Lower leg skin (tissue), 4 donors: Measurements from ENCODE around the gene C1orf116. TPM values are rescaled to one million over a fixed set of nuclear protein-coding genes. Genes with fewer than 3 reads are reported as not detected.

ENCODE experiments used
- DNase-seq, 2 donors: peaks; one replicate each; pipeline ENCODE4 v3.0.0-alpha.2; 2019; ENCODE audit warnings: low spot score in 2 of 2
- H3K4me3 ChIP-seq: fragments of 200-600 bp; sonication (generic); 2 replicates; pipeline ENCODE4 v1.5.1; 2017; ENCODE audit warnings: mild to moderate bottlenecking, low read depth; ENCODE audit not compliant: poor library complexity, severe bottlenecking
- POLR2A ChIP-seq, 2 donors: fragments of 450-650 bp; IDR thresholded peaks; one replicate each; pipeline ENCODE4 v1.6.1; 2016 to 2017; ENCODE audit warnings: antibody characterized with exemption in 2 of 2, mild to moderate bottlenecking in 1 of 2, moderate library complexity in 1 of 2
- WGBS, 2 donors: methylation state at CpG; one replicate each; pipeline ENCODE4 v1.1.5; 2018; 5-methylcytosine and 5-hydroxymethylcytosine counted together
- intact Hi-C: fragments of 100-400 bp; cut with DNase I; formaldehyde crosslinking; loops from one replicate; pipeline ENCODE4 v1.15.0; 2023; ENCODE audit warnings: low total_unique reads
- total RNA-seq, 4 donors: library from RNA; depleted of rRNA; stranded (reverse); fragments of >200 nt; gene quantifications; one replicate each; pipeline ENCODE4 v1.1.0, GENCODE V29; 2016
- TF ChIP-seq, protein P1 (sequence below), 3 donors: fragments of 450-650 bp; IDR thresholded peaks; one replicate each; pipeline ENCODE4 v1.5.1; 2016; ENCODE audit warnings: antibody characterized with exemption in 3 of 3, mild to moderate bottlenecking in 3 of 3, moderate library complexity in 2 of 3

C1orf116 gene
- total RNA-seq, 4 donors from 2014 or later = 81.5 to 137 (median 110) TPM

DNA sequence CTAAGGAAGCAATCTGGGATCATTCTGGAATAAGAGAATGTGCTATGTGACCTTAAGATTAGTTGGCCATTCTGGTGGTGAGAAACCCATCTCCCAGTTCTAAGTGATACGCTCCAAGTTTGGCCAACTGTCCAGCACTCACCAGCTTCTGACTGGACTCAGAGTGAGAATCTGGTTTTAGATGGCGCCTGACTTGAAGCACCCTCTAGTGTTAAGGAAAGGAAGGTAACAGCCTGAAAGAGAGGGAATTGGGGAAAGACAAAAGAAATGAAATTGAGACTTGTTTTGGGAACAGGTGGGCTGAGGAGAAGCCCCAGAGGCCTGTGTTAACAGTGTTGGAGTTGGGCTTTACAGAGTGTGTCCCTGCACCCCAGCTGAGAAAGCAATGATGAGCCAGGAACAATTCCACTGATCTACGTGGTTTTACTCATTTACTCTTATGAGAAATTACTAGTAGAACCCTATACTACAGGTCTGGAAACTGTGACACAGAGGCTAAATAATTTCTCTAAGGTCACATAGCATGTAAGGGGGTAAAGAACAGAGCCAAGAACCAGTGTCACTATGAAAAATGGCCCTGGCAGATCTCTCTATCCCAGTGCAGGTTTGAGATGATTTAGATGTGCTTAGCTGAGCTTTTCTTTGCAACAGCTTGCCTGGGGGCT lies 53.0 kb downstream of the C1orf116 start:
- WGBS, 2 donors = 80 to 90% methylated on average over 3 of the region's 3 CpGs
- H3K4me3 ChIP-seq = no peak overlapping the region
- intact Hi-C loops = no loop called here
- DNase-seq = no peak
- no peak for TF ChIP-seq POLR2A (IDR thresholded peaks at IDR 0.05)
- TF ChIP-seq, protein P1, sequence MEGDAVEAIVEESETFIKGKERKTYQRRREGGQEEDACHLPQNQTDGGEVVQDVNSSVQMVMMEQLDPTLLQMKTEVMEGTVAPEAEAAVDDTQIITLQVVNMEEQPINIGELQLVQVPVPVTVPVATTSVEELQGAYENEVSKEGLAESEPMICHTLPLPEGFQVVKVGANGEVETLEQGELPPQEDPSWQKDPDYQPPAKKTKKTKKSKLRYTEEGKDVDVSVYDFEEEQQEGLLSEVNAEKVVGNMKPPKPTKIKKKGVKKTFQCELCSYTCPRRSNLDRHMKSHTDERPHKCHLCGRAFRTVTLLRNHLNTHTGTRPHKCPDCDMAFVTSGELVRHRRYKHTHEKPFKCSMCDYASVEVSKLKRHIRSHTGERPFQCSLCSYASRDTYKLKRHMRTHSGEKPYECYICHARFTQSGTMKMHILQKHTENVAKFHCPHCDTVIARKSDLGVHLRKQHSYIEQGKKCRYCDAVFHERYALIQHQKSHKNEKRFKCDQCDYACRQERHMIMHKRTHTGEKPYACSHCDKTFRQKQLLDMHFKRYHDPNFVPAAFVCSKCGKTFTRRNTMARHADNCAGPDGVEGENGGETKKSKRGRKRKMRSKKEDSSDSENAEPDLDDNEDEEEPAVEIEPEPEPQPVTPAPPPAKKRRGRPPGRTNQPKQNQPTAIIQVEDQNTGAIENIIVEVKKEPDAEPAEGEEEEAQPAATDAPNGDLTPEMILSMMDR (IDR thresholded peaks at IDR 0.05) = no peak

DNA sequence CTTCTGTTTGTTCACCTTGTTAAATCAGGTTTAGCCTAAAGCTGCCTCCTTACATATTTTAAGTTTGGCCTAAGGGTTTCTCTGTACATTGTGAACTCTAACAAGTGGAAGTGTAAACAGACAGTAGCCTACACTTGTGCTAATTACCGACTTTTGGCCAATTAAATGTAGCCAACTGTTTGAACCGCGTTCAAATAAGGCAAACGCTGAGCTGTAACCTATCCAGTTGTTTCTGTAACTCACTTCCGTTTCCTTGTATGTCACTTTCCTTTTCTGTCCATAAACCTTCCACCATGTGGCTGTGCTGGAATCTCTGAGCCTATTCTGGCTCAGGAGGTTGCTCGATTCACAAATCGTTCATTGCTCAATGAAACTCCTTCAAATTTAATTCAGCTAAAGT lies 54.3 kb downstream of the C1orf116 start:
- intact Hi-C loops = no loop called here
- H3K4me3 ChIP-seq = no peak overlapping the region
- no peak for DNase-seq
- WGBS, 2 donors = 80 to 81% methylated on average over 7 of the region's 7 CpGs
- TF ChIP-seq POLR2A (IDR thresholded peaks at IDR 0.05) = no peak
- TF ChIP-seq, protein P1 (IDR thresholded peaks at IDR 0.05) = no peak

DNA sequence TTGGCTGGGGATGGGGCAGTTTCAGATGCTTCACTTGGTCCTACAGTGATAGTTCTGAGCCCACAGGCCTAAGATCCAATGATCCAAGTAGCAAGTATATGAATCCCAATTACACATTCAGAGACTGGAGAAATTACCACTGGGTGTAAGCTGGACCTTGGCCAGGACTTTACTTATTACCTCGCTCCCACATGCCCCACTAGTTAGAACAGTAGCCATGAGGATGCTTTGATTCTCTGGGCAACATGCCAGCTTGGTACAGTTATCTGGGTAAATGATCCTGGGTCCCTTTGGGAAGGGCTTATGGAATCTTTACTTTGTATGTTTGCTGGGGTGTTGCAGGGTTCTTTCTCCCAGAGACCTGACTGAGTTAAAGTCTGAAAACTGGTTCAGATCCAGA lies 57.2 kb downstream of the C1orf116 start:
- H3K4me3 ChIP-seq = no peak overlapping the region
- TF ChIP-seq POLR2A (IDR thresholded peaks at IDR 0.05) = no peak
- TF ChIP-seq, protein P1 (IDR thresholded peaks at IDR 0.05) = no peak
- peak in 1 of 2 donors; percentile 32 for DNase-seq
- whole genome bisulfite sequencing, 2 donors = 69 to 74% methylated on average over 1 of the region's 1 CpG
- intact Hi-C loops = no loop called here

DNA sequence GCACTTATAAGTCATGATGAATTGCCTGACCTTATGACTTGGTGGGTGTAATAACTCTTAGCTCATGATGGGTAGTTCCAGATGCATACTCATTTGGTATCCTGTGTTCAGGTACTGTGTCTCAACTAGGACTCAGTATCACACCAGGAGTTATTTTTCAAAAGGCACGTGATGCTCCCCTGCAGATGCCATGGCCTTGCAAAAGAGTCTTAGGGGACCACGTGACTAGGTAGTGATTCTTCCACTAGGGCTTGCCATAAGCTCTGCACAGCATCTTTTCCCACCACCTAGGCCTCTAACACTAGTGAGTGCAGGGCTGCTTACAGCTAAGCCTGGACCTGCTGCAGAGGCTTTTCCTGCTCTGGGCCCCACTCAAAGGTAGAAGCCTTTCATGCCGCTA lies 58.4 kb downstream of the C1orf116 start:
- TF ChIP-seq, protein P1 (IDR thresholded peaks at IDR 0.05) = no peak
- TF ChIP-seq POLR2A (IDR thresholded peaks at IDR 0.05) = no peak
- intact Hi-C loops = no loop called here
- no peak overlapping the region for H3K4me3 ChIP-seq
- 92 to 93% methylated on average over 3 of the region's 3 CpGs for WGBS, 2 donors
- DNase-seq = peak in 1 of 2 donors; percentile 43

DNA sequence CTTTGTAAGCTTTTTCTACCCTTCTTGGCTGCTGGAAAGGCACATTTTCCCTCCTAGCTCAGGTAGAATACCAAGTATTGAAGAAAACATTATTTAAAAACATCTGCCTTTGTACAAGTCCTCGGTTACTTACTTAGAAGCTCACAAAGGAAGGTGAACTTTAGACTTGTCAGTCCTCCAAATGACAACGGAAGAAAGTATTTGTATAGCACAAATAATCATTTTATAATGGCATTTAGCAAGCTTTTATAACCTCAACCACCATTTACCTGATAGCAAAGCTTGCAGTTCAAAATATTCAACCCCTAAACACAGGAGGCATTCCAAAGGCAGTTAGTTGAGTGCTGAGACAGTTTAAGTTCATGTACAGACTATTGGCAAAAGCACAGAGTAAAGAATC lies 59.8 kb downstream of the C1orf116 start:
- WGBS, 2 donors = 80 to 91% methylated on average over 2 of the region's 2 CpGs
- intact Hi-C loops = no loop called here
- TF ChIP-seq, protein P1 (IDR thresholded peaks at IDR 0.05) = no peak
- no peak overlapping the region for H3K4me3 ChIP-seq
- no peak for DNase-seq
